Activated T-cell treated with anti-CD3 and anti-CD28 coated beads, Interleukin-2, amount 50 U/mL, for 72 hours (primary cell): Measurements from ENCODE around the gene CLMP. TPM values are rescaled to one million over a fixed set of nuclear protein-coding genes. Genes with fewer than 3 reads are reported as not detected.

Experiments
- ATAC-seq, 2 donors: fragments of 150-1000 bp; cut with Tn5 transposase; replicated peaks in 1 of 2; 2 replicates each; pipeline ENCODE4 v1.10.0; 2021; ENCODE audit warnings: moderate library complexity in 2 of 2, mild to moderate bottlenecking in 1 of 2
- DNase-seq, 2 donors: peaks; one replicate each; pipeline ENCODE4 v3.0.0; 2021 to 2022; ENCODE audit warnings: mixed read lengths in 1 of 2
- H3K27ac Mint-ChIP-seq: one replicate; pipeline ENCODE4 v1.8.0; 2022; ENCODE audit warnings: mild to moderate bottlenecking, moderate library complexity, mixed read lengths
- H3K27me3 Mint-ChIP-seq: one replicate; pipeline ENCODE4 v1.8.0; 2022; ENCODE audit warnings: low read depth, mixed read lengths
- H3K36me3 Mint-ChIP-seq, 2 donors: one replicate each; pipeline ENCODE4 v1.8.0; 2022; ENCODE audit warnings: mixed read lengths in 2 of 2, mild to moderate bottlenecking in 1 of 2; ENCODE audit not compliant: insufficient read depth in 2 of 2
- H3K4me1 Mint-ChIP-seq: one replicate; pipeline ENCODE4 v1.8.0; 2022; ENCODE audit warnings: low read depth, mixed read lengths
- H3K4me3 Mint-ChIP-seq, 2 donors: one replicate each; pipeline ENCODE4 v1.8.0; 2022; ENCODE audit warnings: mild to moderate bottlenecking in 2 of 2, mixed read lengths in 2 of 2, moderate library complexity in 2 of 2
- H3K9me3 Mint-ChIP-seq, 2 donors: one replicate each; pipeline ENCODE4 v1.8.0; 2022; ENCODE audit warnings: mixed read lengths in 2 of 2
- total RNA-seq, 2 donors: library from RNA; stranded (reverse); gene quantifications; one replicate each; pipeline ENCODE4 v1.2.3, GENCODE V29; 2022

The CLMP gene
- total RNA-seq, 2 donors from 2014 or later, result 0.17 to 0.19 TPM

GRCh38 chr11:123020968-123021367 is 174.1 kb downstream of the CLMP start:
- H3K4me1 Mint-ChIP-seq, result peaks cover 15% of the 10 kb centered on the region
- H3K9me3 Mint-ChIP-seq, result no peaks in the 10 kb centered on the region
- peaks cover 17% of the 10 kb centered on the region for H3K27me3 Mint-ChIP-seq
- no peak overlapping the region for H3K27ac Mint-ChIP-seq
- no peak overlapping the region for H3K4me3 Mint-ChIP-seq
- ATAC-seq (peak; percentile 67 to 70), DNase-seq (peak; percentile 25 to 36)
- no peaks in the 10 kb centered on the region for H3K36me3 Mint-ChIP-seq

Other genes with a start within 250 kb of the CLMP start
- not detected for gene BSX, start 213.4 kb downstream of the CLMP start, total RNA-seq
- gene HSPA8, start 133.1 kb downstream of the CLMP start, total RNA-seq, result 1,000 to 10,000 TPM; 1,108 to 1,228 TPM
- 100 to 1,000 TPM in 1 of 2 donors, 10 to 100 TPM in 1; 64.0 to 107 TPM for gene GRAMD1B, start 235.0 kb upstream of the CLMP start, total RNA-seq